Body of pancreas (tissue), 4 donors: ENCODE results near the gene TGM2.

Source experiments
- CTCF ChIP-seq, 7 experiments: fragments of 450-650 bp in 4 of 7; fragments of 200-600 bp in 3 of 7; sonication (generic) in 3 of 7; IDR thresholded peaks; one replicate each; pipeline ENCODE4 v1.5.1; 2016 to 2019; ENCODE audit warnings: antibody characterized with exemption in 7 of 7
- POLR2A ChIP-seq, 3 donors: fragments of 450-650 bp; IDR thresholded peaks; one replicate each; pipeline ENCODE4 v1.6.1; 2016; ENCODE audit warnings: antibody characterized with exemption in 3 of 3, mild to moderate bottlenecking in 2 of 3

GRCh38 chr20:38172408-38172807 is 7.3 kb upstream of the TGM2 start:
- no peak for TF ChIP-seq CTCF (IDR thresholded peaks at IDR 0.05)
- TF ChIP-seq POLR2A (IDR thresholded peaks at IDR 0.05) = no peak
